Measurements from ENCODE around the gene LGALS14.

- TF ChIP-seq RARB (CRISPR knock-in tag; IDR thresholded peaks at IDR 0.05) (no peak), ZNF8 (CRISPR knock-in tag; IDR thresholded peaks at IDR 0.05) (no peak), ESRRG (CRISPR knock-in tag; IDR thresholded peaks at IDR 0.05) (no peak), GLIS3 (CRISPR knock-in tag; IDR thresholded peaks at IDR 0.05) (no peak), ZFP3 (CRISPR knock-in tag; IDR thresholded peaks at IDR 0.05) (no peak), TSHZ2 (CRISPR knock-in tag; IDR thresholded peaks at IDR 0.05) (no peak), PATZ1 (CRISPR knock-in tag; IDR thresholded peaks at IDR 0.05; ENCODE audit: borderline replicate concordance) (no peak), OSR1 (CRISPR knock-in tag; IDR thresholded peaks at IDR 0.05) (no peak), BACH2 (CRISPR knock-in tag; IDR thresholded peaks at IDR 0.05; ENCODE audit: borderline replicate concordance) (no peak), ARNTL (CRISPR knock-in tag; IDR thresholded peaks at IDR 0.05; ENCODE audit: borderline replicate concordance, low read depth) (no peak)
These were observed 43.6 kb upstream of the LGALS14 start for GRCh38 chr19:39660661-39661060.
